Uterus (tissue), 4 donors: ENCODE results near the gene CHD8. TPM values are rescaled to one million over a fixed set of nuclear protein-coding genes. Genes with fewer than 3 reads are reported as not detected.
"Not testable (repeated sequence)": the region's sequence is repeated elsewhere in the genome, so short reads cannot be mapped to it uniquely, and the experiment has no call there.

Experiments used
- DNase-seq, 2 donors: peaks; one replicate each; pipeline ENCODE4 v3.0.0-alpha.2; 2019 to 2020
- H3K27ac ChIP-seq, 2 donors: fragments of 200-600 bp; sonication (generic); 1 replicate in 1 of 2; 2 replicates in 1 of 2; pipeline ENCODE4 v1.5.1; 2016 to 2018
- H3K27me3 ChIP-seq, 2 donors: fragments of 200-600 bp; sonication (generic); one replicate each; pipeline ENCODE4 v1.5.1; 2018 to 2019; ENCODE audit warnings: control low read depth in 1 of 2
- H3K36me3 ChIP-seq, 2 donors: fragments of 200-600 bp; sonication (generic); one replicate each; pipeline ENCODE4 v1.5.1; 2019; ENCODE audit warnings: control low read depth in 1 of 2
- H3K4me1 ChIP-seq, 2 donors: fragments of 200-600 bp; sonication (generic); one replicate each; pipeline ENCODE4 v1.5.1; 2018 to 2019; ENCODE audit warnings: control low read depth in 1 of 2
- H3K4me3 ChIP-seq, 2 donors: fragments of 200-600 bp; sonication (generic); 1 replicate in 1 of 2; 2 replicates in 1 of 2; pipeline ENCODE4 v1.5.1; 2018 to 2019; ENCODE audit warnings: mild to moderate bottlenecking in 1 of 2
- H3K9me3 ChIP-seq, 2 donors: fragments of 200-600 bp; sonication (generic); one replicate each; pipeline ENCODE4 v1.5.1; 2019; ENCODE audit warnings: control low read depth in 1 of 2
- CTCF ChIP-seq, 4 experiments: fragments of 200-600 bp in 2 of 4; fragments of 450-650 bp in 2 of 4; sonication (generic) in 2 of 4; IDR thresholded peaks; one replicate each; pipeline ENCODE4 v1.5.1; 2016 to 2019; ENCODE audit warnings: antibody characterized with exemption in 4 of 4, mild to moderate bottlenecking in 2 of 4, moderate library complexity in 1 of 4
- POLR2A ChIP-seq, 2 donors: fragments of 450-650 bp; IDR thresholded peaks; one replicate each; pipeline ENCODE4 v1.6.1; 2016; ENCODE audit warnings: antibody characterized with exemption in 2 of 2, mild to moderate bottlenecking in 1 of 2, moderate library complexity in 1 of 2
- intact Hi-C: fragments of 100-400 bp; cut with DNase I; formaldehyde crosslinking; loops from one replicate; pipeline ENCODE4 v1.15.1; 2023; ENCODE audit warnings: low total_unique reads
- total RNA-seq, 4 donors: library from RNA; depleted of rRNA in 3 of 4; stranded (reverse); fragments of >200 nt in 3 of 4; gene quantifications; one replicate each; pipeline versions ENCODE4 v1.1.0 to v1.2.4, GENCODE V29; 2014 to 2023
- donor health status: DM: yes; HTN: yes; CAD: no.

The CHD8 gene
- total RNA-seq, 4 donors from 2014 or later = 21.8 to 95.1 (median 48.8) TPM

- no peak for DNase-seq
- intact Hi-C loops = no loop called here
Measured at GRCh38 chr14:21373980-21374379, 81.9 kb downstream of the CHD8 start.

DNA sequence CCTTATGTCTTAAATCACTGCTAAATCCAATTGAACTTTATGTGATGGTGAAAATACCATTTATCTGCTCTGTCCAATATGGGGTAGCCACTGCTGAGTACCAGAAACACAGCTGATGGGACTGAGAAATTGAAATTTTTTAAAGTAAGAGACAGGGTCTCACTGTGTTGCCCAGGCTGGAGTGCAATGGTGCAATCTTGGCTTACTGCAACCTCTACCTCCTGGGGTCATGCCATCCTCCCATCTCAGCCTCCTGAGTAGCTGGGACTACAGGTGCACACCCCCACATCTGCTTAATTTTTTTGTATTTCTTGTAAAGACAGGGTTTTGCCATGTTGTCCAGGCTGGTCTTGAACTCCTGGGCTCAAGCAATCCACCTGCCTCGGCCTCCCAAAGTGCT lies 83.1 kb downstream of the CHD8 start:
- DNase-seq, H3K36me3 ChIP-seq, intact Hi-C loops: not testable (repeated sequence)

More at GRCh38 chr14:21373980-21374379, 81.9 kb downstream of the CHD8 start:
- Histone ChIP-seq H3K9me3 (no peaks in the 10 kb centered on the region), H3K27ac (no peak overlapping the region), H3K4me1 (no peaks in the 10 kb centered on the region), H3K27me3 (no peaks in the 10 kb centered on the region), H3K4me3 (no peak overlapping the region), H3K36me3 (no peaks in the 10 kb centered on the region)
- no peak for TF ChIP-seq CTCF (IDR thresholded peaks at IDR 0.05)
- TF ChIP-seq POLR2A (IDR thresholded peaks at IDR 0.05) = no peak

DNA sequence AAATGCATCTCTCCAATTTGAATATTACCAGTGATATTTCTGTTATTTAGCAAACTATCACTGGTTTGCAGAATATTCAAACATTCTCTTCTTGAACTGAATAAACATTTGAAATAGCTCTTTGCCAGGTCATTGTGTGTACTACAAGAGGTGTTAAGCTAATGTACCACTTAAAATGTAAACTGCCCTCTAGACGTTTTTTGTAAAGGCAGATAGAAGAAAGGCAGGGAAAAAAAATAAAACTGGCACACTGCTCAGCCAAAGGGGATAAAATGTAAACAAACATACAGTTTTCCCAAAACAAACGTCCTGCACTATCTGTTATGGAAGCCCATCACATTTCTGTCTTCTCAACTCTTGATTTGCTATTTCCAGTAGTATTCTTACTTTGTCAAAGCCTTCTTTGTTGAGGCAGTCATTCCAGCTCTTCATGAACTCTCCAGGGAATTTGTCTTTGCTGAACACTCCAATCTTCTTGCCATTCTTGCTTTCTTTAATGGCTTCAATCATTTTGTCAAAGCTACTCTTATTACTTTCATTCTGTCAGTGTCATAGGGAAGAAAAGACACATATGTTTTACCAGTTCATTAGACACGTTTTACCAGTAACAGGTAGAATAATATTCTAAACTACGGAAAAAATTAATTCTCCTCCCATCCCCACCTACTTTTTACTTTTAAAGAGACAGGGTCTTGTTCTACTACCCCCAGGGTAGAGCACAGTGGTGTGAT lies 85.8 kb downstream of the CHD8 start:
- no peak overlapping the region for H3K27ac ChIP-seq
- no peaks in the 10 kb centered on the region for H3K9me3 ChIP-seq
- no peaks in the 10 kb centered on the region for H3K4me1 ChIP-seq
- intact Hi-C loops = no loop called here
- no peak for DNase-seq
- H3K36me3 ChIP-seq = no peaks in the 10 kb centered on the region
- H3K4me3 ChIP-seq = no peak overlapping the region
- no peaks in the 10 kb centered on the region for H3K27me3 ChIP-seq
- TF ChIP-seq POLR2A (IDR thresholded peaks at IDR 0.05) = no peak
- no peak for TF ChIP-seq CTCF (IDR thresholded peaks at IDR 0.05)

More for the DNA sequence above, 83.1 kb downstream of the CHD8 start:
- not testable (repeated sequence) for H3K9me3 ChIP-seq, H3K4me3 ChIP-seq, H3K4me1 ChIP-seq, H3K27ac ChIP-seq, H3K27me3 ChIP-seq

- H3K27ac ChIP-seq = no peak overlapping the region
- H3K27me3 ChIP-seq = no peaks in the 10 kb centered on the region
- TF ChIP-seq POLR2A (IDR thresholded peaks at IDR 0.05) = no peak
- TF ChIP-seq CTCF (IDR thresholded peaks at IDR 0.05) = no peak
- H3K9me3 ChIP-seq = no peaks in the 10 kb centered on the region
- no peak overlapping the region for H3K4me3 ChIP-seq
- intact Hi-C loops = no loop called here
- no peaks in the 10 kb centered on the region for H3K36me3 ChIP-seq
- H3K4me1 ChIP-seq = no peaks in the 10 kb centered on the region
- no peak for DNase-seq
Measured at GRCh38 chr14:21367582-21368144, 88.3 kb downstream of the CHD8 start.

DNA sequence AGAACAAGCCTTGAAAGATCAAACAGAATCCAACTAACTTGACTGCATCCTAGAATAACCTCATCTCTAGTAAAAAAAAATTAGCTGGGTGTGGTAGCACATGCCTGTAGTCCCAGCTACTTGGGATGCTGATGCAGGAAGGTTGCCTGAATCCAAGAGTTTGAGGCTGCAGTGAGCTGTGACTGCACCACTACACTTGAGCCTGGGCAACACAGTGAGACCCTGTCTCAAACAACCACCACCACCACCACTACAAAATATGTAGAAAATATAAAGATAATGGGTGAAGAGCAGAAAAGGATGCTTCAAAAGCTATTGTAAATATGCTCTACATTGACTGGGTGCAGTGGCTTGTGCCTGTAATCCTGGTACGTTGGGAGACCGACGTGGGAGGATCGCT lies 99.4 kb downstream of the CHD8 start:
- DNase-seq = no peak
- no peak for TF ChIP-seq POLR2A (IDR thresholded peaks at IDR 0.05)
- TF ChIP-seq CTCF (IDR thresholded peaks at IDR 0.05) = no peak
- Histone ChIP-seq H3K27me3 (no peaks in the 10 kb centered on the region), H3K4me3 (no peak overlapping the region), H3K4me1 (no peaks in the 10 kb centered on the region), H3K27ac (no peak overlapping the region), H3K9me3 (no peaks in the 10 kb centered on the region), H3K36me3 (peaks cover 0 to 3% of the 10 kb centered on the region in 2 donors)
- intact Hi-C loops = no loop called here
